Femur (tissue), 1 donor: Measurements from ENCODE around the gene DNAJC21.

ENCODE experiments used
- DNase-seq: peaks from one replicate; pipeline ENCODE4 v3.0.0-alpha.2; 2017

Gene DNAJC21

GRCh38 chr5:34982823-34983222 lies 53.5 kb downstream of the DNAJC21 start:
- no peak for DNase-seq

GRCh38 chr5:34986965-34987364 lies 57.6 kb downstream of the DNAJC21 start:
- DNase-seq: no peak

- DNase-seq: no peak
Measured at GRCh38 chr5:34991486-34992238, 62.3 kb downstream of the DNAJC21 start.

GRCh38 chr5:34993951-34994350 lies 64.6 kb downstream of the DNAJC21 start:
- no peak for DNase-seq

- no peak for DNase-seq
Measured at GRCh38 chr5:34996261-34996660, 66.9 kb downstream of the DNAJC21 start.

- peak; percentile 27 for DNase-seq
Measured at GRCh38 chr5:34998058-34998789, 68.9 kb downstream of the DNAJC21 start.

- DNase-seq: no peak
Measured at GRCh38 chr5:35001842-35002241, 72.5 kb downstream of the DNAJC21 start.

- no peak for DNase-seq
Measured at GRCh38 chr5:35002459-35002858, 73.1 kb downstream of the DNAJC21 start.

GRCh38 chr5:35003018-35003957 lies 73.9 kb downstream of the DNAJC21 start:
- DNase-seq: peak; percentile 50

GRCh38 chr5:35004200-35004599 lies 74.8 kb downstream of the DNAJC21 start:
- no peak for DNase-seq

GRCh38 chr5:35004771-35005170 lies 75.4 kb downstream of the DNAJC21 start:
- no peak for DNase-seq
